Jurkat, Clone E6-1 (cell line): ENCODE data around the gene BIN1.
"Not testable (repeated sequence)": the region's sequence is repeated elsewhere in the genome, so short reads cannot be mapped to it uniquely, and the experiment has no call there.

ENCODE experiments used
- DNase-seq: peaks from one replicate; pipeline ENCODE4 v3.0.0-alpha.2; 2011; ENCODE audit warnings: low read depth, low spot score
- H3K4me3 ChIP-seq: 2 replicates; pipeline ENCODE4 v1.5.1; 2011; ENCODE audit warnings: mild to moderate bottlenecking, low read length, control low read depth, moderate library complexity

The BIN1 gene

DNA sequence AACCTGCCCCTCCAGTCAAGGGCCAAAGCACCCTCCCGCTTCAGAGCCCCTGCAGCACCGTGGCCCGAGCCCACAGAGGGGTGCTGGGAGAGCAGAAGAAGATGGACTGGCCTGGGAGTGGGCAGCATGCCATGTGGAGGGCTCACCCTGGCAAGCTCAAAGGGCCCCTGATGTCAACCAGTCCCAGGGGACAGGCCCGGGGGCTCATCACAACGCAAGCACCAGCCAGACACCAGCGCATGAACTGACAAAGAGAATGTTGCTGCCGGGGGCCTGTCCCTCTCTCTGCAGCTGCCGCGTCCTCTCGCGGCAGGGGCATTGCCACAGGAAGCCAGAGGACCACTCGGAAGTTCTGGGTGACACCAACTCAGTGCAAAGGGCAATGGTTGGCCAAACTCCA is 30.3 kb upstream of the BIN1 start:
- no peak overlapping the region for H3K4me3 ChIP-seq

DNA sequence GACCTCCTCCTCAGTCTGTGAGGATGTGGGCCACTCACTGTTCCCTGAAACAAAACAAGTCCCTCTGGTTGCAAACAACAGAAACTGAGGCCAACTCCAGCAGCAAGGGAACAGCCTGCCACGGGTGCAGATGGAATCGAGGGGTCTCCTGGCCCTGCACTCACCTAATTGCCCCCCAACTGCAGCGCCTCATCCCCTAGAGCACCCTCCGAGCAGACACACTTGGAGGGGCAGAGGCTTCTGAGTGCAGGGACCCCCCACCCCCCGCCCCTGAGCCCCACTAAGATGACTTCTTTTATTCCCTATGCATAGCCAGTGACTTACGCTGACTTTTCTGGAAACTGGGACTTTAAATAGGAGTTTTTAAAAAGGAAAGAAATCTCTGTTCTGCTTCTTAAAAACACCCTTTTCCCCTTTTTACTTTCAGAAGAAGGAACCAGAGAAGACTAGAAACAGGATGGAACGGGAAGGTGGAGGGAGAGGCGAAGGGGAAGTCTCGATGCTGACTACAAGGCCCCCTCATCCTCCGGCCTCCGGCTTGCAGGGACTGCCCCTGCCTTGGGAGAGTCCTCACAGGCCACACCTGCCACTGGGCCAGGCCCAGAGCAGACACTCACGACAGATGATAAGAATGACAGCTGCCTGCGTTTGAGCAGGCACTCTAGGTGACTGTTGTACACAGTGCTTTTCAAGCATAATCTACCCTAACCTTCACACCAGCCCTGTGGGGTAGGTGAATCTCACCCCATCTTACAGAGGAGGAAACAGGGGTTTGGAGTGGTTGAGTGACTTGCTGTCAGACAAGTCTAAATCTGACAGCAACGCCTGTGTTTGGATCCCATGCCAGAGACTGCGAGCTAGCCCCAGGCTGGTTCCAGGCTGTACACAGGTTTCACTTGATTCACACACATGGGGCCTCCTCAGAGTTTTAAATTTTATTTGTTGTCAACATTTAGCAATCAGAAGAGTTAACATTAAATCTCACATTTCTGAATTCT is 28.2 kb upstream of the BIN1 start:
- H3K4me3 ChIP-seq = no peak overlapping the region
- DNase-seq = no peak

More for the DNA sequence above, 30.3 kb upstream of the BIN1 start:
- DNase-seq = no peak

DNA sequence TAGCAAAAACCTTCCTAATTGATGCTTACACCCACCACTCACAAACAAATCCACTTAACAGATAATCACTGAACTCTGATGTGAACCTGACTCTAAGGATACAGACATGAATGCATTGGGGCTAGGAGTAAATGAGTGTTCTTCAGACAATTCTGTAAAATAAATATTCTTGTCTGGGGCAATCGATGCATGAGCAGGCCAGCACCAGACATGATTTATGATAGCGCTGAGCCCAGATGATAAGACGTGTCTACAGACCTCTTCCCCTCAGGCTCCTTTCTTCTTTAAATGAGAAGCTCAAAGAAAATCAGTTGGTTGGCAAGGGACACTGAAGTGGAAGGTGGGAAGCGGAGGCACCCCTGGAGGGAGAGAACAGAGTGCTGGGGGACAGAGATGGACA is 27.3 kb upstream of the BIN1 start:
- H3K4me3 ChIP-seq = no peak overlapping the region
- DNase-seq = no peak

DNA sequence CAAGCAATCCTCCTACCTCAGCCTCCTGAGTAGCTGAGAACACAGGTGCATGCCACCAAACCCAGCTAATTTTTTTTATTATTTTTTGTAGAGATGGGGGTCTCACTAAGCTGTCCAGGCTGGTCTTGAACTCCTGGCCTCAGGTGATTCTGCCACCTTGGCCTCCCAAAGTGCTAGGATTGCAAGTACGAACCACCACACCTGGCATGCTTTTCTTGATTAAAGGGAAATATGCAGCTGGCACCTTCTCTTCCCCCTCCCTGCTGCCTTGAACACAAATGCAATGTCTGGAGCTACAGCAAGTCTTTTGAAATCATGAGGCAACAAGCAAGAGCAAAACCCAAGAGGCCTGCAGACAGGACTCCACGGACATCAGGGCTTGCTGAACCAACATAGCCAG is 26.8 kb upstream of the BIN1 start:
- DNase-seq = no peak
- no peak overlapping the region for H3K4me3 ChIP-seq

DNA sequence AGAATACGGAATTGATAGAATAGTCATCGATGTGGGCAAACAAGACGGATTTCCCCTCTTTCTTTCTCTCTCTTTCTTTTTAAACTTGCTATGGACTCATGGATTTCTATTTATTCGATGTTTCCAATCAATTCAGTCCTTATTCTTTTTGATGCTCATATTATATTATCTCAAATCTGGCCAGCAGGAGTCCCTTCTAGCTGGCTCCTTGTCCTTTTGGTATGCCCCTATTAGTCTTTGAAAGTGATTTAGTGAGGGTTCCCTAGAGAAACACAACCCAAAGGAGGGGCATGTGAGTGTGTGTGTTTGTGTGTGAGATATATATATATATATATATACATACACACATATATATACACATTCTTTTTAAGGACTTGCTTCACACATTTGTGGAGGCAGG is 23.5 kb upstream of the BIN1 start:
- H3K4me3 ChIP-seq = no peak overlapping the region
- no peak for DNase-seq

DNA sequence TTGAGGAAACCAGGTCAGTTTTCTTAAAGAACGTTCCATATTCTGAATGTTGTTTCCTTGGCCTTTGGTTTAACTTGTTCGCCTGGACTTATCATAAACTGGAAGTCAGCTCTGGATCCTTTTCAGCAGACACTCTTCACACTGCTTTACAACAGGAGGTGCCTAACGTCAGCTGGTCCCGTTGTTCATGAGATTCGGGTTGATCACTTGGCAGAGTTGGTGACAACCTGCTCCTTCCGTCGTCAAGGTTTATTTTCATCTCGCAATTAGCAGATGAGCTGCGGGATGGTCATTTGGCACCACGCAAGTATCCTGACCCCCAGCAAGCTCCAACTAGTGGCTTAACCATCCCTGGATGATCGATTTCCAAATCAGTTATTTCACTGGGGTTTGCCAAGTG is 23.0 kb upstream of the BIN1 start:
- H3K4me3 ChIP-seq = no peak overlapping the region
- no peak for DNase-seq

DNA sequence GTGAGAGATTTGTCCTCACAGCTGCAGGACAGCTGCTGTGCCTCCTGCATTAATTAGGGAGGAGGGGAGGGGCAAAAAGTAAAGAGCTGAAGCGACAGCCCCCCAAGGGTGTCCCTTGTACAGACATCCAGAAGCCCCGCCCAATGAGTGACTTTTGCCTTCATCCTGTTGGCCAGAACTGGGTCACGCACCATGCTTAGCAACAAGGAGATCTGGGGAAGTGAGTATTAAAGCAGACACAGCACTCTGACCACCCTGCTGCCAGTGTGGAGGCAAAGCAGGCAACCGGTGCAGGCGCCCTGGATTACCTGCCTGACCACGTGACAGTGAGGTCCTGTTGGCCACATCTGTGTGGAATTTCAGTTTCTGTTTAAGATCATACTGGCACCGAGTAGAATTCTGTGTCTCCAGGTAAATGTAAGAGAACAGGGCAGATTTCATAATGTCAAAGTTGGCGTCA is 21.5 kb upstream of the BIN1 start:
- no peak overlapping the region for H3K4me3 ChIP-seq
- no peak for DNase-seq

DNA sequence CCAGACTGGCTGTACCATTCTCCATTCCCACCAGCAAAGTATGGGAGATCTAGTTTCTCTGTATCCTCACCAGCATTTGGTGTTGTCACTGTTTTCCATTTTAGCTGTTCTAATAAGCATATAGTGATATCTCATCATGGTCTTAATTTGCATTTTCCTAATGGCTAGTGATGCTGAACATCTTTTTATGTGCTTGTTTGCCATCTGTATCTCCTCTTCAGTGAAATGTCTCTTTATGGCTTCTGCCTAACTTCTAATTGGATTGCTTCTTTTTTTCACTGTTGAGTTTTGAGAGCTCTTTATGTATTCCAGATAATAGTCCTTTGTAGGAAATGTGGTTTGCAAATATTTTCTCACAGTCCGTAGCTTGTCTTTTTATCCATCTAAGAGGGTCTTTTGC is 18.9 kb upstream of the BIN1 start:
- H3K4me3 ChIP-seq = no peak overlapping the region

DNA sequence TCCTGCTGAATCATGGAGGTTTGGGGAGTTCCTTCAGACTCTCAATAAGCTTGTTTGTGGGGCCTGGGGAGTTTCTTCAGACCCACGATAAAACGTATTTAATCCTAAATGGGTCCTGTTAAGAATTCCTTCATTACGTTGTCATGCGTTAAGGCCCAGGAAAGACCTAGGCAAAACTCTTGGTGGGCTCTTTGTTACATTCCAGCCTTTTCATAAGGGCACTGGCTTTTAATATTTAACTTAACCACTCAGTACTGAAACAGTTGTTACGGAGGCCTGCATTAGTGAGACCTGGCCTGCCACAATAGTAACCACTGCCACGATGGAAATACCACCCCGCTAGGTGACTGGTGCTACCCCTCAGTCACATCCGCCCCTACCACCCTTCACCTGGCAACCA is 17.5 kb upstream of the BIN1 start:
- no peak for DNase-seq
- H3K4me3 ChIP-seq = no peak overlapping the region

More for the DNA sequence above, 18.9 kb upstream of the BIN1 start:
- DNase-seq = no peak

DNA sequence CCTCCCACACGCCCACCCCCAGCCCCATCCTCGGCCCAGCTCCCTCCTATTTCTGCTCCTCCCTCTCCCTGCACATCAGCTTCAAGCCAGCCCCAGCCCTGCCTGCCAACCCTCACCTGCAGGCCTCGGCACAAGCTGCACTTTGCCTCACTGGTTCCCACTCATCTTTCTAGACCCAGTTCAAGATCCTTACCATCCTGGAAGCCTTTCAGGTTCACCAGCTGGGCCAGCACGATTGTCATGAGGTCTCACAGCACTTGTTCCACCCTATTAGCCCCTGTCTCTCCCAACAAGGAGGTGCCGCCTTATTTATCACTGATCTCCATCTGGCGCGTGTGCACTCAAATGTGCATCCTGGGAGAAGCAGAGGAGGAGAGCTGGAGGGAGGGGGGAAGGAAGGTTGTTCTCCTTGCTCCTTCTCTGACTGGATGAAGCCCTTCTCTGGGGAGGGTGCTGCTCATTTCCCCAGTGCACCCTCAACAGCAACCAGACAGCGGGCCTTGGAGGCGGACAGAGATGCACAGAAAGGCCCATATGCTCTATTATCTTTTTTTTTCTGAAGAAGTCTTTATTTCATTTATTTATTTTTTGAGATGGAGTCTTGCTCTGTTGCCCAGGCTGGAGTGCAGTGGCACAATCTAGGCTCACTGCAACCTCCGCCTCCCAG is 15.5 kb upstream of the BIN1 start:
- no peak for DNase-seq
- no peak overlapping the region for H3K4me3 ChIP-seq

DNA sequence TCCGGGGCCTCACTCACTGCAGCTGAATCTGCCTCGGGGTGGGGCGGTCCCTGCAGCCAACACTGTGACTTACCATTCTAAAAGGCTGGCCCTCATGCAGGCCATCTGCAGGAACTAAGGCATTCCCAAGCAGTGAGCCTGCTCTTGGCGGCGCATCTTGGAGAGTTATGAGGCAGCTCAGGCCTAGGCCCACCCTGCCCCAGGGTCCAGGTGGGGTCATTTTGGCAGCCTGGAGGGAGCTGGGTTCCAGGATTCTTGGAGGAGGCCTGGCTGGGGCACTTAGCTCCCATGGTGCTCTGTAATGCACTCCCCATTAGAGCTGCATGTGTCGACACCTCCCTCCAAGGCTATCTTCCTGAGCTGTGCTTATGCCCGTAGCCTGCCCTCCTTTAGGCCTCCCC is 14.8 kb upstream of the BIN1 start:
- DNase-seq = no peak
- no peak overlapping the region for H3K4me3 ChIP-seq

DNA sequence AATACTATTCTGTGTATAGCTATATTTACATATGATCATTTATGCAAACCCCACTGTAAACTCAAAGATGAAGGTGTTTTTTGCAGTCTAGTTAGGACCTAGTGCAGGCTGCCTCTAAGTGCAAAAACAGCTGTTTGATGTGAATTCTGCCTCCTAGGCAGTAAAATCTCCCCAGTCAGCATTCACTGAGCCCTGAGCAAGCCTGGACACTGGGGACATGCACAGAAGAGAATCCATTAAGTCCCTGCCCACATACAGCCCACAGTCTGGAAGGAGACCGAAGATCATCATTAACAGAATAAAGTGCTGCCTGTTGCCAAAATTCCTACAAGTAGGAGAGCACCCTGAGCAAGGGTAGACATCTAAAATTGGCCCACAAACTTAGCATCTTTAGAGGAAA is 14.4 kb upstream of the BIN1 start:
- no peak for DNase-seq
- H3K4me3 ChIP-seq = no peak overlapping the region

DNA sequence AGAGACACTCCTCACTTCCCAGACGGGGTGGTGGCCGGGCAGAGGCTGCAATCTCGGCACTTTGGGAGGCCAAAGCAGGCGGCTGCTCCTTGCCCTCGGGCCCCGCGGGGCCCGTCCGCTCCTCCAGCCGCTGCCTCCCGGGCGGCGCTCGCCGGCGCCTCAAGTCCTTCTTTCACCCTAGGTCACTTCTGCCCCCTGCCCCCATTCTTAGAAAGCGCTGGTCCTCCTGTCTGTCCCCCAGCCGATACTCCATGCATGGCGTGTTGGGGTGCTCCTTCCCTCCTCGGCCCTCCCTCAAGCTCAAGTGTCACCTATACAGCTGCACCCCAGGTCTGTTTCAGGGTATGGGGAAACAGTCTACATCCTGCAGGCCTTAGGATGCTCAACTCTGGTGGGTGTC is 13.5 kb upstream of the BIN1 start:
- DNase-seq, H3K4me3 ChIP-seq: not testable (repeated sequence)

DNA sequence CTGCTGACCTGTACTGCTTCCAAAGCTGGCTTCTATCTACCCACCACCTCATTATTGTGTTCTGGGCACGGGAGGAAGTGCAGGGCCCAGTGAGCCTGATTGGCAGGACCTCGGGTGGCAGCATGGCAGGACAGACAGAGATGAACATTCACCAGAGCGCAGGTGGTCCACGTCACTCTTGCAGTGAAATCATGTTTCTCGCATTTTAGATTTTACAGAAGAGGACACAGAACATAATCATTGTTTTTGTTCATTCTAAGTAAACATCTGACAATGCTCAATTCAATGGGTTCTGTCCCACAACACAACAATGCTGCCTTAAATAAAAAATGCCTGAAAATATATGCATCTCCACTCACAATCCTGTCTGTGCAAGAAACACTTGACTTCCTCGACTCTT is 11.5 kb upstream of the BIN1 start:
- no peak overlapping the region for H3K4me3 ChIP-seq
- no peak for DNase-seq

DNA sequence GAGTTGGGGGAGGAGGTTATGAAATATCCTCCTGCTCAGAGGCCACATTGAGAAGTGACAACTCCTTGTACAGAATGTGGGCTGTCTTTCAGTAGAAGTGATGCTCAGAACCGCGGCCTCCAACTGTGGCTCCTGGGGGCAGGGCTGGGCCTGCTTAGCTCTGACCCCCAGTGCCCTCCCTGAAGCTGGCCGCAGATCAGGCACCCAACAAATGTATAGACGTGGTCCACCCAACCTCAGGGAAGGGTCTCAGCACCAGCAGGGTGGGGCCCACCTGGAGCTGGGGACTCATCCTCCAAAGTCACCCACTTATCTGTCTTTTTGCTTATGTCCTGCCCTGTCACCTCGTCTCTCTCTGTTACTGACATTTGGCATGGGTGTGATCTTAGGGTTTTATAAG is 11.1 kb upstream of the BIN1 start:
- no peak for DNase-seq
- no peak overlapping the region for H3K4me3 ChIP-seq

DNA sequence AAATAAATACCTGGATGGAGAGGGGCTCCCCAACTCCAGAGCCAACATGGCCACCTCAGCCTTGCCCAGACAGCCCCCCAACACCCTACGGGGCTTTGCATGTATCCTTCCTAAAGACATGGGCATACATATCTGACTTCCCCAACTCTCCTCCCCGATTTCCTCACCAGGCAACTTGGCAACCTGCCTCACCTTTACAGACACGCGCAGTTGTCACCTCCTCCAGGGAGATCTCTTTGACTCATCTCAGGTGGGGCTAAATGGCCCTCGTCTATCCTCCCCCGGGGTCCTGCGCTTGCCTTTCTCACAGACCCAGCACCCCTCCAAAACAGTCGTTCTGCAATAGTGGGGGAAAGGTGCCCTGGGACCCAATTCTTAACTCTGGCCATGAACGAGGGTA is 10.6 kb upstream of the BIN1 start:
- no peak for DNase-seq
- no peak overlapping the region for H3K4me3 ChIP-seq

DNA sequence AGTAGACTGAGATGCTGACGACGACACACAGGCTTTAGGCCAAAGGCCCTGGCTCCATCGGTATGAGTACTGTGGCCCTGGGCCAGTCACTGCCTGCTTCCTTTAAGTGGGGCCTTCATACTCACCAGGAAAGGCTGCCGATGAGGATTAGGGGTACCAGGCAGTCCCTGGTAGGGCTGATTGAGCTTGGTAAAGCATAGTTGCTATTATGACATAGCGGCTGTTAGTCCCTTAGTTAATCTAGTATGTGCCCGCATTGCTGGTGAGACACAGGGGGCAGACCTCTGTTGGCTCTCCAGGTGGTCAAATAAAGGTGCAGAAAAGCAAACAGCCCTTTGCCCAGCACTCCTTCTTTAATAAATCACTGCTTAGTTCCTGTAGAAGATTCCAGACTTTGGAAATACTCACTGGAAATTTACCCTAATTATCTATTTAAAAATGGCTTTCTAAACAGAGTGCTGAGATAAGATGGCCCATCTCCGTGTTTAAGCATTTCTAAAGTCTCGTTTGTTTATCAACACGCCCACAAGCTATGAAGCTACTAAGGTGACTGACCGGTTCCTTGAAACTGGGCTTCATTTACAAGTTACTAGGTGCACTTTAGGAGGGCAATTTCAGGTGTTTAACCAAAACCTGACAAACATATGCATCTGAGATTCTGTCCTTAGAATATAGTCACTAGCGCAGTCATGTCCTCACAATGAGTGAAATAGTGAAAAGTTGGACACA is 8.7 kb upstream of the BIN1 start:
- H3K4me3 ChIP-seq = no peak overlapping the region
- DNase-seq = no peak

DNA sequence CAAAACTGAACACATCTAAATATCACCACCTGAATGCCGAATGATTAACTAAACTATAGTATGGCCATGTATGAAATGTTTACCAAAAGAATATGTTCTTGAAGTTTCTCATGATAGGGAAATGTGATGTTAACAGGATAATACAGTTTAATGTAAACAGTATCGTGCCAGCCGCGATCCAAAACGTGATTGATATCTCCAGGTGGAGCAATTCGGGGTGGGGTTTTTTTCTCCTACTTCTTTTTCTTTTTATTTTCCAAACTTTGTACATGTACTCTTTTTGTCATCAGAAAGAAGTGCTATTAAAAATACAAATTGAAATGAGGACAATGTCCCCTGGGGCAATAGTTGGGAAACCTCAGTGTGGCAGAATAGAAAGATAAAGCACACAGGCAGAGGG is 4.0 kb upstream of the BIN1 start:
- no peak for DNase-seq
- no peak overlapping the region for H3K4me3 ChIP-seq

DNA sequence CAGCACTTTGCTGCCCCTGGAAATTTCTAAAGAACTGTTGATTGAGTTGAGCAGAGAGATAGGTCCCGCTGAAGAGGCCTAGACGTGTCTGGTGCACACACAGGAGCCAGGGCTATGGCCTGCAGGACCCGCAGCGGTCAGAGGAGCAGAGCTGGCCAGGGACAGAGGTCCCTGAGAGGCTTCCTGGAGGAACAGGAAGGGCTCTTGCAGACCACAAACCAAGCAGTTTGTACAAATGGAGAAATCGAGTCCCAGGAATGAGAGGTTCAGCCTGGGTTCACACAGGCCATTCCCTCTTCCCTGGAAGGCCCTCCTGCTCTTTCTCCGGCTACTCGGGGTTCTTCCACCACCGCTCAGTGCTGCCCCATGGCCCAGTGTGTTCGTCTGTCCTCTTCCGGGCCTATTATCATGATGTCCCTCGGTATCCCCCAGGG is 1.2 kb upstream of the BIN1 start:
- no peak overlapping the region for H3K4me3 ChIP-seq
- no peak for DNase-seq

DNA sequence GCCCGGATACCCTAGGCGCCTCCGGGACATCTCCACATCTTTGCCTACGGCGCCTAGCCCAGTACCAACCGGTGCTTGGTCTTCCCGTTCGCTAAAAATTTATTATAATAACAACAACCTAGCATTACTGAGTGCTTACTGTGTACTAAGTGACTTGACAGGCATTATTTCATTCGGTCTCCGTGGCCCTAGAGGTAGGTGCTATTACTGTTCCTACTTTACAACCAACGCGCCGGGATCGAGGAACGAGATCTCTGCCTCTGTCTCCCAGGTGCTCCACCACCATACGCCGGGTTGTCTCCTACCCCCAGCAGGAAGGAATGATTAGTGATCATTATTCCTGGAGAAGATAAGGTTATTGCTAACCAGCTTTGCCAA is 657 bp upstream of the BIN1 start:
- peak overlapping the region; percentile 39 for H3K4me3 ChIP-seq
- DNase-seq = no peak
